ENCODE results near the gene EEF1B2. TPM values are rescaled to one million over a fixed set of nuclear protein-coding genes. Genes with fewer than 3 reads are reported as not detected.

Gene EEF1B2
- total RNA-seq, 1 donor from 2014 or later: 614 TPM

GRCh38 chr2:206192157-206192556 lies 32.5 kb downstream of the EEF1B2 start:
- H3K9me3 Mint-ChIP-seq: no peaks in the 10 kb centered on the region
- H3K4me1 Mint-ChIP-seq: peaks cover 6% of the 10 kb centered on the region
- no peak for DNase-seq (ENCODE audit: low read depth, low spot score)
- H3K36me3 Mint-ChIP-seq (ENCODE audit: low read depth): no peaks in the 10 kb centered on the region
- H3K4me3 Mint-ChIP-seq: no peak overlapping the region
- TF ChIP-seq, protein P1, sequence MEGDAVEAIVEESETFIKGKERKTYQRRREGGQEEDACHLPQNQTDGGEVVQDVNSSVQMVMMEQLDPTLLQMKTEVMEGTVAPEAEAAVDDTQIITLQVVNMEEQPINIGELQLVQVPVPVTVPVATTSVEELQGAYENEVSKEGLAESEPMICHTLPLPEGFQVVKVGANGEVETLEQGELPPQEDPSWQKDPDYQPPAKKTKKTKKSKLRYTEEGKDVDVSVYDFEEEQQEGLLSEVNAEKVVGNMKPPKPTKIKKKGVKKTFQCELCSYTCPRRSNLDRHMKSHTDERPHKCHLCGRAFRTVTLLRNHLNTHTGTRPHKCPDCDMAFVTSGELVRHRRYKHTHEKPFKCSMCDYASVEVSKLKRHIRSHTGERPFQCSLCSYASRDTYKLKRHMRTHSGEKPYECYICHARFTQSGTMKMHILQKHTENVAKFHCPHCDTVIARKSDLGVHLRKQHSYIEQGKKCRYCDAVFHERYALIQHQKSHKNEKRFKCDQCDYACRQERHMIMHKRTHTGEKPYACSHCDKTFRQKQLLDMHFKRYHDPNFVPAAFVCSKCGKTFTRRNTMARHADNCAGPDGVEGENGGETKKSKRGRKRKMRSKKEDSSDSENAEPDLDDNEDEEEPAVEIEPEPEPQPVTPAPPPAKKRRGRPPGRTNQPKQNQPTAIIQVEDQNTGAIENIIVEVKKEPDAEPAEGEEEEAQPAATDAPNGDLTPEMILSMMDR (conservative IDR thresholded peaks at IDR 0.05): no peak
- H3K27ac Mint-ChIP-seq (ENCODE audit: unreplicated experiment): no peak overlapping the region
- H3K27me3 Mint-ChIP-seq (ENCODE audit: low read depth): no peaks in the 10 kb centered on the region

DNA sequence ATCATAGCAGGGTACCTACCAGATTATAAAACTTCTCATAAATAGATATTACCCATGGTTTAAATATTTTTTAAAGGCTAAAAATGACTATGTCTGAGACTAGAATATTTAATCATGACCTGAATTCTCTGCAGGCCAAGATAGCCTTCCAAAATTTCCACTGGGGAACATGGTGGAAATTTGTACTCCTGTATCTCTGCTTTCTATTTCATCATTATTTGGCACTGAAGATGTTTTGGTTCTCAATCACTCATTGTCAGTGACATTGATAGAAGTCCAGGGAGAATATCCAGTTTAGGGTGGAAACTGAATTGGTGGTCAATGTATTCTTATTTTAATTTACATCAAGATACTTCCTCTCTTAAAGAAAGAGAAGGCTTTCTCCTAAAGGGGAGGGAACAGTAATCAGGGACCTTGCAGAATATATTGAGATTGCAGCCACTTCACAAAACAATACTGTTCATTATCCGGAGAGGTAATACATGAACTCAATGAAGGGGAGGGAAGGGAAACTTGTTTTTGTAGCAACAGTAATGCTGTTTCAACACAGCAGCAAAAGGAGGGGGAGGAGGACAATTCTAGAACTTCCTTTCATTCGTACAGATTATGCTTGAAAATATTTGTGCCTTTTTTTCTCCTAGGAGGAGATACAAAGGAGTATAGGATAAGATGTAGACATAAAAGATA lies 34.1 kb downstream of the EEF1B2 start:
- H3K36me3 Mint-ChIP-seq (ENCODE audit: low read depth): no peaks in the 10 kb centered on the region
- H3K27me3 Mint-ChIP-seq (ENCODE audit: low read depth): no peaks in the 10 kb centered on the region
- no peak overlapping the region for H3K4me3 Mint-ChIP-seq
- DNase-seq (ENCODE audit: low read depth, low spot score): no peak
- TF ChIP-seq, protein P1 (conservative IDR thresholded peaks at IDR 0.05): no peak
- no peaks in the 10 kb centered on the region for H3K9me3 Mint-ChIP-seq
- H3K27ac Mint-ChIP-seq (ENCODE audit: unreplicated experiment): no peak overlapping the region
- peaks cover 6% of the 10 kb centered on the region for H3K4me1 Mint-ChIP-seq

GRCh38 chr2:206198677-206199076 lies 39.0 kb downstream of the EEF1B2 start:
- H3K27me3 Mint-ChIP-seq (ENCODE audit: low read depth): no peaks in the 10 kb centered on the region
- no peak overlapping the region for H3K27ac Mint-ChIP-seq (ENCODE audit: unreplicated experiment)
- H3K36me3 Mint-ChIP-seq (ENCODE audit: low read depth): no peaks in the 10 kb centered on the region
- DNase-seq (ENCODE audit: low read depth, low spot score): no peak
- H3K4me1 Mint-ChIP-seq: peaks cover 9% of the 10 kb centered on the region
- peaks cover 2% of the 10 kb centered on the region for H3K9me3 Mint-ChIP-seq
- H3K4me3 Mint-ChIP-seq: no peak overlapping the region
- TF ChIP-seq, protein P1 (conservative IDR thresholded peaks at IDR 0.05): no peak

GRCh38 chr2:206201075-206201848 lies 41.6 kb downstream of the EEF1B2 start:
- Mint-ChIP-seq H3K4me3 (no peak overlapping the region), H3K36me3 (ENCODE audit: low read depth) (no peaks in the 10 kb centered on the region), H3K9me3 (peaks cover 2% of the 10 kb centered on the region), H3K4me1 (peaks cover 3% of the 10 kb centered on the region), H3K27ac (ENCODE audit: unreplicated experiment) (no peak overlapping the region), H3K27me3 (ENCODE audit: low read depth) (no peaks in the 10 kb centered on the region)
- TF ChIP-seq, protein P1 (conservative IDR thresholded peaks at IDR 0.05): no peak
- DNase-seq (ENCODE audit: low read depth, low spot score): no peak

GRCh38 chr2:206202446-206202845 lies 42.8 kb downstream of the EEF1B2 start:
- Mint-ChIP-seq H3K27me3 (ENCODE audit: low read depth) (no peaks in the 10 kb centered on the region), H3K4me1 (peaks cover 3% of the 10 kb centered on the region), H3K9me3 (peaks cover 2% of the 10 kb centered on the region), H3K27ac (ENCODE audit: unreplicated experiment) (no peak overlapping the region), H3K36me3 (ENCODE audit: low read depth) (no peaks in the 10 kb centered on the region), H3K4me3 (no peak overlapping the region)
- TF ChIP-seq, protein P1 (conservative IDR thresholded peaks at IDR 0.05): no peak
- DNase-seq (ENCODE audit: low read depth, low spot score): no peak

Measured in neural crest cell (in vitro differentiated cells).